Stimulated activated CD4-positive, alpha-beta T cell treated with anti-CD3 and anti-CD28 coated beads, Interleukin-2, amount 100 ng/mL, for 4 hours (primary cell): ENCODE measurements around the gene MOGAT1.
A peak's percentile ranks its signal among the peaks of the same experiment; 100 is the strongest.

Source experiments
- DNase-seq: peaks from one replicate; pipeline ENCODE4 v3.0.0-alpha.2; 2020; ENCODE audit warnings: low read depth

The MOGAT1 gene

GRCh38 chr2:222671259-222672067, at the start of gene MOGAT1:
TSS of gene MOGAT1 (plus strand) at chr2:222671658. CDS start at chr2:222671786, 128 bp downstream.
- no peak for DNase-seq

GRCh38 chr2:222621893-222622292, 49.6 kb upstream of the MOGAT1 start:
- DNase-seq, result no peak

- DNase-seq, result no peak
These were observed 48.5 kb upstream of the MOGAT1 start for GRCh38 chr2:222622910-222623309.

- DNase-seq, result no peak
These were observed 47.6 kb upstream of the MOGAT1 start for GRCh38 chr2:222623756-222624309.

GRCh38 chr2:222627764-222628163, 43.7 kb upstream of the MOGAT1 start:
- DNase-seq, result no peak

GRCh38 chr2:222635295-222635694, 36.2 kb upstream of the MOGAT1 start:
- DNase-seq, result no peak

- no peak for DNase-seq
These were observed 34.4 kb upstream of the MOGAT1 start for GRCh38 chr2:222637067-222637466.

GRCh38 chr2:222641336-222641735, 30.1 kb upstream of the MOGAT1 start:
- DNase-seq, result no peak

GRCh38 chr2:222643134-222643533, 28.3 kb upstream of the MOGAT1 start:
- no peak for DNase-seq

GRCh38 chr2:222646008-222646407, 25.4 kb upstream of the MOGAT1 start:
- DNase-seq, result no peak

- DNase-seq, result no peak
These were observed 21.7 kb upstream of the MOGAT1 start for GRCh38 chr2:222649801-222650200.

- DNase-seq, result no peak
These were observed 19.6 kb upstream of the MOGAT1 start for GRCh38 chr2:222651718-222652418.

- DNase-seq, result no peak
These were observed 18.8 kb upstream of the MOGAT1 start for GRCh38 chr2:222652491-222653255.

- no peak for DNase-seq
These were observed 18.2 kb upstream of the MOGAT1 start for GRCh38 chr2:222653280-222653679.

GRCh38 chr2:222655787-222656525, 15.5 kb upstream of the MOGAT1 start, which contains the start of gene FARSB:
TSS of gene FARSB (minus strand) at chr2:222656092. CDS start at chr2:222656073, 19 bp downstream.
- DNase-seq, result peak; percentile 90

- DNase-seq, result no peak
These were observed 14.7 kb upstream of the MOGAT1 start for GRCh38 chr2:222656526-222657446.

- no peak for DNase-seq
These were observed 8.0 kb upstream of the MOGAT1 start for GRCh38 chr2:222663479-222663878.

- no peak for DNase-seq
These were observed 2.8 kb upstream of the MOGAT1 start for GRCh38 chr2:222668494-222669154.

GRCh38 chr2:222669353-222669752, 2.1 kb upstream of the MOGAT1 start:
- no peak for DNase-seq
